Transverse colon (tissue), 3 donors: ENCODE measurements around the gene VPS8.

ENCODE experiments used
- POLR2A ChIP-seq: fragments of 450-650 bp; IDR thresholded peaks from one replicate; pipeline ENCODE4 v1.6.1; 2016; ENCODE audit warnings: antibody characterized with exemption, mild to moderate bottlenecking, moderate library complexity
- TF ChIP-seq, protein P1 (sequence below), 5 experiments: fragments of 200-600 bp in 3 of 5; fragments of 450-650 bp in 2 of 5; sonication (generic) in 3 of 5; IDR thresholded peaks; 1 replicate in 2 of 5; 2 replicates in 3 of 5; pipeline ENCODE4 v1.5.1; 2016 to 2017; ENCODE audit warnings: antibody characterized with exemption in 5 of 5, inconsistent platforms in 3 of 5, mild to moderate bottlenecking in 2 of 5, moderate library complexity in 1 of 5

DNA sequence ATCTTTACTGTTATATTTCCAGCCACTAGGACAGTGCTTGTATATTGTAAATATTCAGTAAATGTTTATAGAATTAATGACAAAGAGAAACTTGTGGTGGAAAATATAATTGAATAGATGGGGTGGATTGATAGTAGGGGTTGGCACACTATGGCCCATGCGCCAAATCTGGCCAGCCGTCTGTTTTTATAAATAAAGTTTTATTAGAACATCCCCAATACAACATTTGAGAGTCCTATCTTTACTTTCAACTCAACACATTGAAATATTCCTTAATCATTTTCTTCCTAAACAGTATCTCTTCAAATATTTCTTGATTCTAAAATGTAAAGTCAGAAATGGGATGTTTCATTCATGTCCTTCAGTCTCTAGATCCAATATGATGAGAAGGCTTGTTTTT lies 45.1 kb downstream of the VPS8 start:
- TF ChIP-seq, protein P1, sequence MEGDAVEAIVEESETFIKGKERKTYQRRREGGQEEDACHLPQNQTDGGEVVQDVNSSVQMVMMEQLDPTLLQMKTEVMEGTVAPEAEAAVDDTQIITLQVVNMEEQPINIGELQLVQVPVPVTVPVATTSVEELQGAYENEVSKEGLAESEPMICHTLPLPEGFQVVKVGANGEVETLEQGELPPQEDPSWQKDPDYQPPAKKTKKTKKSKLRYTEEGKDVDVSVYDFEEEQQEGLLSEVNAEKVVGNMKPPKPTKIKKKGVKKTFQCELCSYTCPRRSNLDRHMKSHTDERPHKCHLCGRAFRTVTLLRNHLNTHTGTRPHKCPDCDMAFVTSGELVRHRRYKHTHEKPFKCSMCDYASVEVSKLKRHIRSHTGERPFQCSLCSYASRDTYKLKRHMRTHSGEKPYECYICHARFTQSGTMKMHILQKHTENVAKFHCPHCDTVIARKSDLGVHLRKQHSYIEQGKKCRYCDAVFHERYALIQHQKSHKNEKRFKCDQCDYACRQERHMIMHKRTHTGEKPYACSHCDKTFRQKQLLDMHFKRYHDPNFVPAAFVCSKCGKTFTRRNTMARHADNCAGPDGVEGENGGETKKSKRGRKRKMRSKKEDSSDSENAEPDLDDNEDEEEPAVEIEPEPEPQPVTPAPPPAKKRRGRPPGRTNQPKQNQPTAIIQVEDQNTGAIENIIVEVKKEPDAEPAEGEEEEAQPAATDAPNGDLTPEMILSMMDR (IDR thresholded peaks at IDR 0.05) = no peak
- no peak for TF ChIP-seq POLR2A
